GM20000 (cell line): ENCODE results near the gene INPP5F.

ENCODE experiments used
- DNase-seq: peaks from one replicate; pipeline ENCODE4 v3.0.0; 2012; ENCODE audit warnings: low spot score
- CTCF ChIP-seq: IDR thresholded peaks from 2 replicates; pipeline ENCODE4 v1.5.1; 2012; ENCODE audit warnings: mild to moderate bottlenecking, control low read depth; ENCODE audit errors: extremely low read depth, missing control alignments

The INPP5F gene

GRCh38 chr10:119852277-119852676 lies 126.4 kb downstream of the INPP5F start:
- no peak for TF ChIP-seq CTCF
- no peak for DNase-seq

DNA sequence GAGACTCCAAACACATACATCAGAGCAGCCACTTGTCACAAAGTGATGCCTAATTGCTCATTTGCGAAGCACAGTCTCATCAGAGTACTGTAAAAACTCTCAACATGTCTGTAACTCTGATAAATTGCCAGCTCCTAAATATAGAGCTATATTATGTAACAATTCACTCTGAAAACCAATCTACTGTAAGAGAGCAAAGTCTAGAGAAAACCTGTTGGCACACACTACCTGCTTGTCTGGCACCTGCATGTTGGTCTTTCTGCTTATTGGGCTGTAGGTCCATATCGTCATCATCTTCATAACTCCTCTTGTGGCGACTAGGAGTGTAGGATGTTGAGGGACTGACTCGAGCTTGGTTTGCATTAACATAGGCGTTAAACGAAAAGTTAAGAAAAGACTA lies 127.0 kb downstream of the INPP5F start:
- no peak for TF ChIP-seq CTCF
- DNase-seq = no peak

DNA sequence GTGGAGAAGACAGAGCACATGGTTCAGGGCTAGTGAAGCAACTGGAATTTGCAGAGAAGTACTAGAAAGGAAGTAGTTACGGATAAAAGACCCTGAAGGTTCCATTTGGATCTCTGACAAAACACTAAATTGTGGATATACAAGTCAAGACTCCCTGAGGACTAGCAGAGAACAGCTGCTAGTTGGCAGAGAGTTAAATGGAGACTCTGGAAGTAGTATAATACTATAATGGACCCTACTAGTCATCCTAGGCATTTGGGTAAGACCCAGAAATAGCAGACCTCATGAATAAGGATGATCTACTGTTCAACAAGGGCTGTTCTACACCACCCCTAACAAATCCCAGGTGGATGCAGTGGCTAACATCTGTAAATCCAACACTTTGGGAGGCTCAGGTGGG lies 127.7 kb downstream of the INPP5F start:
- TF ChIP-seq CTCF = no peak
- no peak for DNase-seq

- TF ChIP-seq CTCF = no peak
- DNase-seq = no peak
Observed at GRCh38 chr10:119858063-119858462, 132.2 kb downstream of the INPP5F start.

- peak; percentile 24 for DNase-seq
- peak; percentile 38 for TF ChIP-seq CTCF
Observed at GRCh38 chr10:119859420-119860258, 133.8 kb downstream of the INPP5F start.

- no peak for TF ChIP-seq CTCF
- no peak for DNase-seq
Observed at GRCh38 chr10:119860866-119861607, 135.2 kb downstream of the INPP5F start.

DNA sequence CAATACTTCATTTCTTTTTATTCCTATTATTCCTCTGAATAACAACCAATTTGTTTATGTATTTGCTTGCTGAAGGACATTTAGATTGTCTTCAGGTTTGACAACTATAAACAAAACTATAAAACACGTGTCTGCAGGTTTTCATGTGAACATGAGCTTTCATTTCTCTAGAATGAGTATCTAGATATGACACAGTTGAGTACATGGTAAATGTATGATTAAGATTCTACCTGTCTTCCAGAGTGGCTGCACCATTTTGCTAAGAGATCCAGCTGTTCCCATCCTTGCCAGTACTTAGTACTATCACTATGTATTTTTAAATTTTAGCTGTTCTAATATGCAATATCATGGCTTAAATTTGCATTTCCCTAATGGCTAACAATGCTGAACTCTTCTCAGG lies 136.7 kb downstream of the INPP5F start:
- no peak for TF ChIP-seq CTCF
- DNase-seq = no peak
